Epithelial cell of proximal tubule (primary cell): ENCODE data around the gene ACOXL. TPM values are rescaled to one million over a fixed set of nuclear protein-coding genes. Genes with fewer than 3 reads are reported as not detected.

Experiments used
- DNase-seq: peaks from one replicate; pipeline ENCODE4 v3.0.0-alpha.2; 2011; ENCODE audit warnings: low read depth
- H3K4me3 ChIP-seq: 2 replicates; pipeline ENCODE4 v1.5.1; 2011; ENCODE audit warnings: low read depth, mild to moderate bottlenecking, low read length
- CTCF ChIP-seq: conservative IDR thresholded peaks from 2 replicates; pipeline ENCODE4 v1.5.1; 2012; ENCODE audit warnings: low read depth, mild to moderate bottlenecking, low read length
- total RNA-seq: library from RNA; depleted of rRNA; stranded (reverse); fragments of >200 nt; gene quantifications from 2 replicates; pipeline ENCODE4 v1.2.3, GENCODE V29; 2015

ACOXL gene
- total RNA-seq, 1 donor from 2014 or later = 0.06 TPM

GRCh38 chr2:110802208-110802932, 70.0 kb downstream of the ACOXL start:
- DNase-seq = no peak
- no peak overlapping the region for H3K4me3 ChIP-seq
- no peak for TF ChIP-seq CTCF

GRCh38 chr2:110804433-110804832, 72.1 kb downstream of the ACOXL start:
- TF ChIP-seq CTCF = no peak
- no peak overlapping the region for H3K4me3 ChIP-seq
- DNase-seq = no peak

GRCh38 chr2:110804915-110805314, 72.5 kb downstream of the ACOXL start:
- no peak for DNase-seq
- TF ChIP-seq CTCF = no peak
- no peak overlapping the region for H3K4me3 ChIP-seq

- TF ChIP-seq CTCF = no peak
- no peak overlapping the region for H3K4me3 ChIP-seq
- DNase-seq = no peak
Observed at GRCh38 chr2:110805894-110806452, 73.6 kb downstream of the ACOXL start.

GRCh38 chr2:110807522-110807921, 75.1 kb downstream of the ACOXL start:
- DNase-seq = no peak
- no peak for TF ChIP-seq CTCF
- H3K4me3 ChIP-seq = no peak overlapping the region

- no peak for TF ChIP-seq CTCF
- no peak overlapping the region for H3K4me3 ChIP-seq
- DNase-seq = no peak
Observed at GRCh38 chr2:110810404-110810803, 78.0 kb downstream of the ACOXL start.
